Loucy (cell line): ENCODE data around the gene GOT2.
"Not testable (repeated sequence)": the region's sequence is repeated elsewhere in the genome, so short reads cannot be mapped to it uniquely, and the experiment has no call there.

ENCODE experiments used
- H2AFZ ChIP-seq: fragments of 200-600 bp; sonication (generic); 2 replicates; pipeline ENCODE4 v1.6.0; 2016; ENCODE audit warnings: antibody characterized with exemption, mild to moderate bottlenecking, low read length, moderate library complexity
- H3F3A ChIP-seq: fragments of 200-600 bp; 2 replicates; pipeline ENCODE4 v1.6.0; 2016; ENCODE audit warnings: antibody characterized with exemption, low read depth, mild to moderate bottlenecking
- H3K27me3 ChIP-seq: fragments of 200-600 bp; sonication (generic); 2 replicates; pipeline ENCODE4 v1.6.1; 2014; ENCODE audit warnings: low read length, mild to moderate bottlenecking; ENCODE audit not compliant: insufficient read depth, poor library complexity, severe bottlenecking
- H3K36me3 ChIP-seq: fragments of 200-600 bp; sonication (generic); 2 replicates; pipeline ENCODE4 v1.6.1; 2016; ENCODE audit warnings: low read length; ENCODE audit not compliant: insufficient read depth
- H3K4me1 ChIP-seq: fragments of 200-600 bp; sonication (generic); 2 replicates; pipeline ENCODE4 v1.5.1; 2014; ENCODE audit warnings: low read length, mild to moderate bottlenecking; ENCODE audit not compliant: insufficient read depth, poor library complexity, severe bottlenecking
- H3K4me2 ChIP-seq: fragments of 200-600 bp; sonication (generic); 2 replicates; pipeline ENCODE4 v1.6.0; 2014; ENCODE audit warnings: antibody characterized with exemption, low read length, low read depth, mild to moderate bottlenecking; ENCODE audit not compliant: poor library complexity, severe bottlenecking
- H3K4me3 ChIP-seq: fragments of 200-600 bp; sonication (generic); 2 replicates; pipeline ENCODE4 v1.5.1; 2014; ENCODE audit warnings: low read length, mild to moderate bottlenecking, mixed read lengths; ENCODE audit not compliant: poor library complexity, severe bottlenecking
- H3K79me2 ChIP-seq: fragments of 200-600 bp; sonication (generic); 2 replicates; pipeline ENCODE4 v1.6.1; 2014; ENCODE audit warnings: low read length; ENCODE audit not compliant: insufficient read depth
- H3K9ac ChIP-seq: fragments of 200-600 bp; sonication (generic); 2 replicates; pipeline ENCODE4 v1.6.0; 2014; ENCODE audit warnings: mild to moderate bottlenecking, low read depth, low read length, moderate library complexity; ENCODE audit not compliant: poor library complexity, severe bottlenecking
- H3K9me2 ChIP-seq: fragments of 200-600 bp; sonication (generic); replicated peaks from 2 replicates; pipeline ENCODE4 v1.6.1; 2016; ENCODE audit warnings: low read depth, low read length, mixed read lengths
- H3K9me3 ChIP-seq: fragments of 200-600 bp; sonication (generic); 2 replicates; pipeline ENCODE4 v1.6.1; 2014; ENCODE audit warnings: mild to moderate bottlenecking, antibody characterized with exemption, low read length, low read depth; ENCODE audit not compliant: insufficient read depth
- H4K20me1 ChIP-seq: fragments of 200-600 bp; sonication (generic); 2 replicates; pipeline ENCODE4 v1.6.0; 2014; ENCODE audit warnings: antibody characterized with exemption, low read length, mild to moderate bottlenecking; ENCODE audit not compliant: insufficient read depth, poor library complexity, severe bottlenecking
- CTCF ChIP-seq: fragments of 200-600 bp; sonication (generic); conservative IDR thresholded peaks from 2 replicates; pipeline ENCODE4 v1.5.1; 2014; ENCODE audit warnings: mild to moderate bottlenecking, antibody characterized with exemption, low read length
- EZH2phosphoT487 ChIP-seq: fragments of 200-600 bp; IDR thresholded peaks from 2 replicates; pipeline ENCODE4 v1.6.1; 2018; ENCODE audit warnings: antibody characterized with exemption, mild to moderate bottlenecking, moderate library complexity, borderline replicate concordance

GOT2 gene

GRCh38 chr16:58738672-58739296, 4.7 kb upstream of the GOT2 start:
- H3K4me2 ChIP-seq, result no peak overlapping the region
- H3K9me3 ChIP-seq, result no peaks in the 10 kb centered on the region
- no peaks in the 10 kb centered on the region for H4K20me1 ChIP-seq
- no peak overlapping the region for H3K4me3 ChIP-seq
- no peak overlapping the region for H3K9ac ChIP-seq
- H3K4me1 ChIP-seq, result no peaks in the 10 kb centered on the region
- no peak for TF ChIP-seq EZH2phosphoT487
- TF ChIP-seq CTCF, result no peak
- H3F3A ChIP-seq, result no peaks in the 10 kb centered on the region
- peaks cover 3% of the 10 kb centered on the region for H3K79me2 ChIP-seq
- no peaks in the 10 kb centered on the region for H3K36me3 ChIP-seq
- no peak overlapping the region for H2AFZ ChIP-seq
- no peaks in the 10 kb centered on the region for H3K27me3 ChIP-seq
- no peaks in the 10 kb centered on the region for H3K9me2 ChIP-seq

GRCh38 chr16:58736341-58736740, 2.2 kb upstream of the GOT2 start:
- not testable (repeated sequence) for H3K27me3 ChIP-seq, H3K9ac ChIP-seq, H3F3A ChIP-seq, H3K9me3 ChIP-seq, H3K4me2 ChIP-seq, H3K36me3 ChIP-seq, H3K9me2 ChIP-seq, H3K4me3 ChIP-seq
- peaks cover 20% of the 10 kb centered on the region for H3K4me1 ChIP-seq
- H4K20me1 ChIP-seq, result peaks cover 21% of the 10 kb centered on the region
- H2AFZ ChIP-seq, result peak overlapping the region; percentile 57; the same call in 1 of the 2 replicates
- H3K79me2 ChIP-seq, result peaks cover 28% of the 10 kb centered on the region

GRCh38 chr16:58734459-58734787, 307 bp upstream of the GOT2 start:
- H4K20me1 ChIP-seq, result peaks cover 37% of the 10 kb centered on the region
- H3K4me3 ChIP-seq, result peak overlapping the region; percentile 97
- no peaks in the 10 kb centered on the region for H3K9me3 ChIP-seq
- peak overlapping the region; percentile 92 for H3K4me2 ChIP-seq
- peaks cover 47% of the 10 kb centered on the region for H3K79me2 ChIP-seq
- H3K9ac ChIP-seq, result no peak overlapping the region
- H3F3A ChIP-seq, result no peaks in the 10 kb centered on the region
- no peaks in the 10 kb centered on the region for H3K9me2 ChIP-seq
- H3K27me3 ChIP-seq, result no peaks in the 10 kb centered on the region
- H2AFZ ChIP-seq, result peak overlapping the region; percentile 94
- peaks cover 35% of the 10 kb centered on the region for H3K4me1 ChIP-seq
- no peaks in the 10 kb centered on the region for H3K36me3 ChIP-seq
- TF ChIP-seq CTCF (no peak), EZH2phosphoT487 (no peak)

- Histone ChIP-seq H3K4me1 (peaks cover 40% of the 10 kb centered on the region), H3K9ac (peak overlapping the region; percentile 92), H3K4me2 (peak overlapping the region; percentile 92), H4K20me1 (peaks cover 46% of the 10 kb centered on the region), H3K36me3 (no peaks in the 10 kb centered on the region), H3F3A (no peaks in the 10 kb centered on the region), H3K9me2 (no peaks in the 10 kb centered on the region), H3K79me2 (peaks cover 59% of the 10 kb centered on the region), H2AFZ (peak overlapping the region; percentile 94), H3K4me3 (peak overlapping the region; percentile 97), H3K27me3 (no peaks in the 10 kb centered on the region), H3K9me3 (no peaks in the 10 kb centered on the region)
- TF ChIP-seq EZH2phosphoT487 (no peak), CTCF (no peak)
These were observed 857 bp downstream of the GOT2 start for GRCh38 chr16:58733248-58733670.
